GM12875 (cell line): ENCODE measurements around the gene TASL.
A peak's percentile ranks its signal among the peaks of the same experiment; 100 is the strongest.

ENCODE experiments used
- H3K4me3 ChIP-seq: one replicate; pipeline ENCODE4 v1.5.1; 2011; ENCODE audit warnings: low read depth, low read length, control low read depth
- TF ChIP-seq, protein P1 (sequence below): IDR thresholded peaks from 2 replicates; pipeline ENCODE4 v1.5.1; 2011; ENCODE audit warnings: low read depth, mild to moderate bottlenecking, control low read depth, inconsistent platforms, low read length, moderate library complexity, borderline replicate concordance; ENCODE audit not compliant: insufficient read depth

Gene TASL

GRCh38 chrX:30538271-30538670 lies 39.3 kb downstream of the TASL start:
- TF ChIP-seq, protein P1, sequence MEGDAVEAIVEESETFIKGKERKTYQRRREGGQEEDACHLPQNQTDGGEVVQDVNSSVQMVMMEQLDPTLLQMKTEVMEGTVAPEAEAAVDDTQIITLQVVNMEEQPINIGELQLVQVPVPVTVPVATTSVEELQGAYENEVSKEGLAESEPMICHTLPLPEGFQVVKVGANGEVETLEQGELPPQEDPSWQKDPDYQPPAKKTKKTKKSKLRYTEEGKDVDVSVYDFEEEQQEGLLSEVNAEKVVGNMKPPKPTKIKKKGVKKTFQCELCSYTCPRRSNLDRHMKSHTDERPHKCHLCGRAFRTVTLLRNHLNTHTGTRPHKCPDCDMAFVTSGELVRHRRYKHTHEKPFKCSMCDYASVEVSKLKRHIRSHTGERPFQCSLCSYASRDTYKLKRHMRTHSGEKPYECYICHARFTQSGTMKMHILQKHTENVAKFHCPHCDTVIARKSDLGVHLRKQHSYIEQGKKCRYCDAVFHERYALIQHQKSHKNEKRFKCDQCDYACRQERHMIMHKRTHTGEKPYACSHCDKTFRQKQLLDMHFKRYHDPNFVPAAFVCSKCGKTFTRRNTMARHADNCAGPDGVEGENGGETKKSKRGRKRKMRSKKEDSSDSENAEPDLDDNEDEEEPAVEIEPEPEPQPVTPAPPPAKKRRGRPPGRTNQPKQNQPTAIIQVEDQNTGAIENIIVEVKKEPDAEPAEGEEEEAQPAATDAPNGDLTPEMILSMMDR: no peak
- no peak overlapping the region for H3K4me3 ChIP-seq

- TF ChIP-seq, protein P1: no peak
Measured at GRCh38 chrX:30533835-30534234, 43.7 kb downstream of the TASL start.

DNA sequence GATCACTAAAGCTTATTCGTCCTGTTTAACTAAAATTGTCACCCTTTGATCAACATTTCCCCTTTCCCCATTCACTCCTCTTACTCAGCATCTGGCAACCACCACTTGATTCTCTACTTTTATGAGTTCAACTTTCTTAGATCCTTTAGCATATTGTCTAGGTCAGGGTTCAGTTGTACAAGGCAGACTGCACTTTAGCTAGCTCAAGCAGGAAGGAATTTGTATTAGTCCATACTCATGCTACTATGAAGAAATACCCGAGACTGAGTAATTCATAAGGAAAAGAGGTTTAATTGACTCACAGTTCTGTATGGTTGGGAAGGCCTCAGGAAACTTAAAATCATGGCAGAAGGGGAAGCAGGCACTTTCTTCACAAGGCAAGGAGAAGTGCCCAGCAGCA lies 44.3 kb downstream of the TASL start:
- TF ChIP-seq, protein P1: no peak
- no peak overlapping the region for H3K4me3 ChIP-seq

More at GRCh38 chrX:30533835-30534234, 43.7 kb downstream of the TASL start:
- H3K4me3 ChIP-seq: no peak overlapping the region

DNA sequence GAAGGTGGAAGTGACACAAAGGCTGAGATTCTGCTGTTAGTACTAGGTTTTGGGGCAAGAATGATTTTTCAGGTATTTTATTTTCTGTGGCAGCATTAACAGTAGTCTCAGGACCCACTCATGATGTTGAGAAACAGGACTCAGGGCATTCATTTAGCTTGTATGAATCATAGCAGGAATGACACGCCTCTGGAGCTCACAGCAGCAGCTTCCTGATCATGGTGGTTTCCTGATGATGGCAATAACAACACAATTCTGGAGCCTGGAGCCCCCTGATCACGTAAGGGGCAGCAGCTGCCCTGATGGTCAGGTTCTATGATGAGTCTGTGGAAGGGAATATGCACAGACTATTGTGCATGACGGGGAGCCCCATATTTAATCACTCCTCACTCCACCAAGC lies 47.0 kb downstream of the TASL start:
- TF ChIP-seq, protein P1: no peak
- no peak overlapping the region for H3K4me3 ChIP-seq

DNA sequence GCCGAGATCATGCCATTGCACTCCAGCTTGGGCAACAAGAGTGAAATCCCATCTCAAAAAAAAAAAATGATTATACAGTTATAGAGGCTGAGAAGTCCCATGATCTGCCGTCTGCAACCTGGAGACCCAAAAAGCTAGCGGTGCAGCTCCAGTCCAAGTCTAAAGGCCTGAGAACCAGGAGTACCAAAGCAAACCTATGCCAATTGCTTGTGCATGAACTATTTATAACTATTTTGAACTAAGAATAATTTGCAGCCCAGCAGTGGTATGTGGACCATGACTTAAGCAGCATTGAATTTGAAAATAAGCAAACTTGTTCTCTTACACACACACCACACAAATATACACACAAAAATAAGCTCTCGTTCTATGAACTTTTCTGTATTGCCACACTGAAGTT lies 51.8 kb downstream of the TASL start:
- H3K4me3 ChIP-seq: no peak overlapping the region
- TF ChIP-seq, protein P1: no peak

- no peak overlapping the region for H3K4me3 ChIP-seq
- TF ChIP-seq, protein P1: no peak
Measured at GRCh38 chrX:30521440-30522182, 56.0 kb downstream of the TASL start.

DNA sequence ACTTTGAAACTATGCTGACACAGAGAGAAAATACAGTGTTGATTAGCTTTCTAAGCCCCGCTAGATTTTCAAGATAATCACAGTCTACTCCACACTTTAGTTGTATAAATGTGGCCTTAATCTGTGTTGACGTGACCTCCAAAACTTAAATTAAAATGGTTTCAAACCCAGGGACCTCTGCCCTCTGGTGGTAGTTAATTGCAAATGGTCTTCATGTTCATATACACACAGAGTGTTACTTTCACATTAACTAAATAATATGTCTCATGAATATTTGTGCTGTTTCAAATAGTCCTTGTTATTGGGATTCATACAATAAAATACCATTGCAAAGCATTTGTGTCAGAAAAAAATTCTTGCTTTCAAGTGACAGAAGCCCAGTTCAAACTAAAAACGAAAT lies 64.3 kb downstream of the TASL start:
- TF ChIP-seq, protein P1: peak; percentile 36; the same call in 1 of the 2 replicates
- no peak overlapping the region for H3K4me3 ChIP-seq
